HEK293 (cell line): ENCODE measurements around the gene SF1.

Experiments used
- CTCF ChIA-PET: fragments of 350-600 bp; formaldehyde crosslinking; extraction: SDS; loops from one replicate; lab custom pipeline; 2021; ENCODE audit warnings: antibody characterized with exemption; lab: Yijun Ruan, JAX
- POLR2A ChIA-PET: fragments of 300-600 bp; formaldehyde crosslinking; extraction: SDS; loops from one replicate; lab custom pipeline; 2020; ENCODE audit warnings: antibody characterized with exemption, inconsistent platforms; lab: Yijun Ruan, JAX
- H3K27ac ChIP-seq: fragments of 200-500 bp; sonication (Bioruptor generic); 2 replicates; pipeline ENCODE4 v1.5.1; 2014; ENCODE audit warnings: low read depth, low read length, control low read depth, inconsistent platforms; ENCODE audit errors: extremely low read depth
- H3K36me3 ChIP-seq, 2 experiments: fragments of 200-500 bp in 1 of 2; sonication (Bioruptor generic) in 1 of 2; 1 replicate in 1 of 2; 2 replicates in 1 of 2; pipeline ENCODE4 v1.5.1; 2014 to 2017; ENCODE audit warnings: inconsistent platforms in 2 of 2, low read length in 2 of 2; ENCODE audit not compliant: control insufficient read depth in 2 of 2, insufficient read depth in 1 of 2
- H3K4me1 ChIP-seq: fragments of 200-500 bp; sonication (Bioruptor generic); 2 replicates; pipeline ENCODE4 v1.5.1; 2014; ENCODE audit warnings: mild to moderate bottlenecking, low read length, inconsistent platforms; ENCODE audit not compliant: control insufficient read depth, insufficient read depth
- H3K4me3 ChIP-seq: 2 replicates; pipeline ENCODE4 v1.5.1; 2011; ENCODE audit warnings: low read depth, mild to moderate bottlenecking, control low read depth, low read length, moderate library complexity
- H3K9me3 ChIP-seq: fragments of 200-500 bp; sonication (Bioruptor generic); 2 replicates; pipeline ENCODE4 v1.5.1; 2014; ENCODE audit warnings: low read depth, low read length, inconsistent platforms; ENCODE audit not compliant: control insufficient read depth, insufficient read depth
- CTCF ChIP-seq: fragments of 450-650 bp; formaldehyde crosslinking; IDR thresholded peaks from 2 replicates; pipeline ENCODE4 v1.5.1; 2016; ENCODE audit warnings: missing biosample characterization, missing genetic modification characterization
- GLIS1 ChIP-seq: fragments of 450-650 bp; formaldehyde crosslinking; IDR thresholded peaks from 2 replicates; pipeline ENCODE4 v1.5.1; 2016; ENCODE audit warnings: missing biosample characterization, missing genetic modification characterization
- TCF7L2 ChIP-seq: IDR thresholded peaks from 2 replicates; pipeline ENCODE4 v1.6.1; 2011; ENCODE audit warnings: low read depth, mild to moderate bottlenecking, inconsistent platforms, low read length, moderate library complexity, borderline replicate concordance
- ZNF10 ChIP-seq: fragments of 450-650 bp; formaldehyde crosslinking; IDR thresholded peaks from 2 replicates; pipeline ENCODE4 v1.5.1; 2017; ENCODE audit warnings: missing biosample characterization, missing genetic modification characterization
- ZNF112 ChIP-seq: fragments of 450-650 bp; formaldehyde crosslinking; IDR thresholded peaks from 2 replicates; pipeline ENCODE4 v1.5.0; 2017; ENCODE audit warnings: missing biosample characterization, missing genetic modification characterization
- ZNF121 ChIP-seq: fragments of 450-650 bp; formaldehyde crosslinking; IDR thresholded peaks from 2 replicates; pipeline ENCODE4 v1.5.1; 2016; ENCODE audit warnings: missing biosample characterization, missing genetic modification characterization
- ZNF274 ChIP-seq, 2 experiments: fragments of 200-500 bp in 1 of 2; fragments of 450-650 bp in 1 of 2; sonication (Bioruptor generic) in 1 of 2; formaldehyde crosslinking in 1 of 2; IDR thresholded peaks; 2 replicates each; pipeline versions ENCODE4 v1.5.1 to v1.6.1; 2014 to 2016; ENCODE audit warnings: borderline replicate concordance in 1 of 2, inconsistent platforms in 1 of 2, low read length in 1 of 2, missing biosample characterization in 1 of 2, missing genetic modification characterization in 1 of 2
- ZNF473 ChIP-seq: fragments of 450-650 bp; formaldehyde crosslinking; IDR thresholded peaks from 2 replicates; pipeline ENCODE4 v1.5.1; 2017; ENCODE audit warnings: missing biosample characterization, missing genetic modification characterization
- ZNF654 ChIP-seq: fragments of 450-650 bp; formaldehyde crosslinking; IDR thresholded peaks from 2 replicates; pipeline ENCODE4 v1.5.1; 2016; ENCODE audit warnings: low read depth, missing biosample characterization, missing genetic modification characterization
- ZSCAN16 ChIP-seq: fragments of 450-650 bp; formaldehyde crosslinking; IDR thresholded peaks from 2 replicates; pipeline ENCODE4 v1.5.1; 2016; ENCODE audit warnings: missing biosample characterization, missing genetic modification characterization
- ZSCAN5A ChIP-seq: fragments of 450-650 bp; formaldehyde crosslinking; IDR thresholded peaks from 2 replicates; pipeline ENCODE4 v1.5.1; 2016; ENCODE audit warnings: missing biosample characterization, missing genetic modification characterization

The SF1 gene

GRCh38 chr11:64791781-64792291 lies 13.5 kb upstream of the SF1 start:
- ChIA-PET POLR2A (interaction anchor here (1.9 kb wide), 1 partner anchor 13 kb away, joined by 7 read pairs; the partner anchor contains the start of gene SF1), CTCF (no interaction called here)
- TF ChIP-seq GLIS1 (tag by site-specific recombination) (peak; percentile 65), TCF7L2 (no peak)
- no peaks in the 10 kb centered on the region for H3K4me1 ChIP-seq
- peaks cover 0 to 23% of the 10 kb centered on the region in 2 experiments; a peak in 1 of 3 replicates for H3K36me3 ChIP-seq
- no peak overlapping the region for H3K27ac ChIP-seq
- no peak overlapping the region for H3K4me3 ChIP-seq
- H3K9me3 ChIP-seq: no peaks in the 10 kb centered on the region

GRCh38 chr11:64790205-64791095 lies 12.1 kb upstream of the SF1 start:
- Histone ChIP-seq H3K9me3 (no peaks in the 10 kb centered on the region), H3K27ac (no peak overlapping the region), H3K4me1 (no peaks in the 10 kb centered on the region), H3K36me3 (peaks cover 0 to 13% of the 10 kb centered on the region in 2 experiments; a peak in 1 of 3 replicates), H3K4me3 (no peak overlapping the region)
- CTCF ChIA-PET: no interaction called here
- TF ChIP-seq ZNF274 (IDR thresholded peaks at IDR 0.05; ENCODE audit: low read length) (no peak), ZNF274 (tag by site-specific recombination; IDR thresholded peaks at IDR 0.05; ENCODE audit: borderline replicate concordance) (no peak), ZNF10 (tag by site-specific recombination) (no peak), CTCF (tag by site-specific recombination) (no peak), ZSCAN5A (no peak), ZNF654 (tag by site-specific recombination) (no peak), ZNF121 (no peak), ZNF112 (tag by site-specific recombination) (no peak)
- POLR2A ChIA-PET: interaction anchor here (0.6 to 1.9 kb wide), 2 partner anchors 12 to 822 kb away, joined by 3 to 7 read pairs; partner anchors contain the start of gene SF1

- Histone ChIP-seq H3K27ac (no peak overlapping the region), H3K9me3 (no peaks in the 10 kb centered on the region), H3K4me1 (no peaks in the 10 kb centered on the region), H3K4me3 (no peak overlapping the region), H3K36me3 (peaks cover 0 to 13% of the 10 kb centered on the region in 2 experiments; a peak in 1 of 3 replicates)
- no peak for TF ChIP-seq ZSCAN16
- no peak for TF ChIP-seq ZNF473
- ChIA-PET POLR2A (interaction anchor here (1.2 kb wide), 1 partner anchor 11 kb away, joined by 3 read pairs; the partner anchor contains the start of gene SF1), CTCF (interaction anchor here (0.9 to 1.6 kb wide), 2 partner anchors 11 to 57 kb away, joined by 3 read pairs; no protein-coding TSS in a partner anchor)
Measured at GRCh38 chr11:64789331-64790204, 11.2 kb upstream of the SF1 start.
